Esophagus muscularis mucosa (tissue), 4 donors: ENCODE results near the gene WDR82.

Experiments used
- EP300 ChIP-seq: sonication (generic); formaldehyde crosslinking; IDR thresholded peaks from one replicate; pipeline ENCODE4 v1.6.1; 2017; ENCODE audit warnings: antibody characterized with exemption
- POLR2A ChIP-seq: fragments of 450-650 bp; IDR thresholded peaks from one replicate; pipeline ENCODE4 v1.6.1; 2017; ENCODE audit warnings: antibody characterized with exemption, moderate library complexity, mild to moderate bottlenecking, low read depth
- POLR2AphosphoS5 ChIP-seq, 2 donors: sonication (generic); formaldehyde crosslinking; IDR thresholded peaks; one replicate each; pipeline ENCODE4 v1.6.1; 2017; ENCODE audit warnings: antibody characterized with exemption in 2 of 2
- TF ChIP-seq, protein P1 (sequence below), 3 experiments: fragments of 200-600 bp in 2 of 3; fragments of 450-650 bp in 1 of 3; sonication (generic) in 2 of 3; IDR thresholded peaks; one replicate each; pipeline ENCODE4 v1.5.1; 2017 to 2019; ENCODE audit warnings: antibody characterized with exemption in 3 of 3, mild to moderate bottlenecking in 2 of 3, moderate library complexity in 1 of 3

GRCh38 chr3:52248816-52249547 lies 29.5 kb downstream of the WDR82 start:
- TF ChIP-seq POLR2A (no peak), EP300 (no peak), POLR2AphosphoS5 (IDR thresholded peaks at IDR 0.05) (peak in 1 of 2 donors; percentile 46)
- TF ChIP-seq, protein P1, sequence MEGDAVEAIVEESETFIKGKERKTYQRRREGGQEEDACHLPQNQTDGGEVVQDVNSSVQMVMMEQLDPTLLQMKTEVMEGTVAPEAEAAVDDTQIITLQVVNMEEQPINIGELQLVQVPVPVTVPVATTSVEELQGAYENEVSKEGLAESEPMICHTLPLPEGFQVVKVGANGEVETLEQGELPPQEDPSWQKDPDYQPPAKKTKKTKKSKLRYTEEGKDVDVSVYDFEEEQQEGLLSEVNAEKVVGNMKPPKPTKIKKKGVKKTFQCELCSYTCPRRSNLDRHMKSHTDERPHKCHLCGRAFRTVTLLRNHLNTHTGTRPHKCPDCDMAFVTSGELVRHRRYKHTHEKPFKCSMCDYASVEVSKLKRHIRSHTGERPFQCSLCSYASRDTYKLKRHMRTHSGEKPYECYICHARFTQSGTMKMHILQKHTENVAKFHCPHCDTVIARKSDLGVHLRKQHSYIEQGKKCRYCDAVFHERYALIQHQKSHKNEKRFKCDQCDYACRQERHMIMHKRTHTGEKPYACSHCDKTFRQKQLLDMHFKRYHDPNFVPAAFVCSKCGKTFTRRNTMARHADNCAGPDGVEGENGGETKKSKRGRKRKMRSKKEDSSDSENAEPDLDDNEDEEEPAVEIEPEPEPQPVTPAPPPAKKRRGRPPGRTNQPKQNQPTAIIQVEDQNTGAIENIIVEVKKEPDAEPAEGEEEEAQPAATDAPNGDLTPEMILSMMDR (IDR thresholded peaks at IDR 0.05): no peak
